ENCODE data around the gene NUCB1.
A peak's percentile ranks its signal among the peaks of the same experiment; 100 is the strongest.
"Not testable (repeated sequence)": the region's sequence is repeated elsewhere in the genome, so short reads cannot be mapped to it uniquely, and the experiment has no call there.

Gene NUCB1

DNA sequence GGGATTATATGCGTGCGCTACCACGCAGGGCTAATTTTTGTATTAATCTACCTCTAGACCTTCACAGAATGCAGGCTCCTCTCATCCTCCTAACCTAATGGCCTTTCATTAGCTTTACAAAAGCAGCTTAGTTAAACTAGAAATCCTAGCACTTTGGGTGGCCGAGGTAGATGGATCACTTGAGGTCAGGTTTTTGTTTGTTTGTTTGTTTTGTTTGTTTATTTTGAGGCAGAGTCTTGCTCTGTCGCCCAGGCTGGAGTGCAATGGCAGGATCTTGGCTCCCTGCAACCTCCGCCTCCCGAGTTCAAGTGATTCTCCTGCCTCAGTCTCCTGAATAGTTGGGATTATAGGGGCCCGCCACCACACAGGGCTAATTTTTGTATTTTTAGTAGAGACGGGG is 20.4 kb upstream of the NUCB1 start:
- H4K8ac ChIP-seq (ENCODE audit: low read depth, low read length); H3K14ac ChIP-seq (ENCODE audit: low read length); H3K4ac ChIP-seq (ENCODE audit: low read depth, low read length); H3K79me1 ChIP-seq (ENCODE audit: low read length); H3K79me2 ChIP-seq (ENCODE audit: control insufficient read depth, insufficient read depth, low read length, poor library complexity); H3K27me3 ChIP-seq (ENCODE audit: insufficient read depth, low read length); H3K9ac ChIP-seq (ENCODE audit: low read length); H4K12ac ChIP-seq (ENCODE audit: low read depth, low read length); H3K9me3 ChIP-seq (ENCODE audit: insufficient read depth, low read depth, low read length); H2BK5ac ChIP-seq (ENCODE audit: low read depth, low read length, poor library complexity); H2AK5ac ChIP-seq (ENCODE audit: low read length); H3K18ac ChIP-seq (ENCODE audit: low read length); H2BK120ac ChIP-seq (ENCODE audit: insufficient read depth, low read length, poor library complexity); H4K91ac ChIP-seq (ENCODE audit: low read depth, low read length); H3K27ac ChIP-seq (ENCODE audit: low read depth, low read length); H3K4me3 ChIP-seq (ENCODE audit: low read depth, low read length); H2BK12ac ChIP-seq (ENCODE audit: low read length); H3K23ac ChIP-seq (ENCODE audit: low read length); H3K4me2 ChIP-seq (ENCODE audit: low read length); H2AFZ ChIP-seq (ENCODE audit: insufficient read depth, low read length, poor library complexity): not testable (repeated sequence)
- Histone ChIP-seq H3K4me1 (ENCODE audit: control insufficient read depth in 1 of 2, insufficient read depth in 2 of 2, low read length in 2 of 2) (peaks cover 8 to 10% of the 10 kb centered on the region in 2 experiments), H3K36me3 (ENCODE audit: control insufficient read depth in 1 of 2, insufficient read depth in 2 of 2, low read length in 2 of 2) (peaks cover 23 to 26% of the 10 kb centered on the region in 2 experiments)
- WGBS (ENCODE audit: extremely low coverage, insufficient coverage, insufficient read length), result no CpG with 5 or more reads among the region's 9 CpGs
- peak in 1 of 2 donors; percentile 27 for DNase-seq

DNA sequence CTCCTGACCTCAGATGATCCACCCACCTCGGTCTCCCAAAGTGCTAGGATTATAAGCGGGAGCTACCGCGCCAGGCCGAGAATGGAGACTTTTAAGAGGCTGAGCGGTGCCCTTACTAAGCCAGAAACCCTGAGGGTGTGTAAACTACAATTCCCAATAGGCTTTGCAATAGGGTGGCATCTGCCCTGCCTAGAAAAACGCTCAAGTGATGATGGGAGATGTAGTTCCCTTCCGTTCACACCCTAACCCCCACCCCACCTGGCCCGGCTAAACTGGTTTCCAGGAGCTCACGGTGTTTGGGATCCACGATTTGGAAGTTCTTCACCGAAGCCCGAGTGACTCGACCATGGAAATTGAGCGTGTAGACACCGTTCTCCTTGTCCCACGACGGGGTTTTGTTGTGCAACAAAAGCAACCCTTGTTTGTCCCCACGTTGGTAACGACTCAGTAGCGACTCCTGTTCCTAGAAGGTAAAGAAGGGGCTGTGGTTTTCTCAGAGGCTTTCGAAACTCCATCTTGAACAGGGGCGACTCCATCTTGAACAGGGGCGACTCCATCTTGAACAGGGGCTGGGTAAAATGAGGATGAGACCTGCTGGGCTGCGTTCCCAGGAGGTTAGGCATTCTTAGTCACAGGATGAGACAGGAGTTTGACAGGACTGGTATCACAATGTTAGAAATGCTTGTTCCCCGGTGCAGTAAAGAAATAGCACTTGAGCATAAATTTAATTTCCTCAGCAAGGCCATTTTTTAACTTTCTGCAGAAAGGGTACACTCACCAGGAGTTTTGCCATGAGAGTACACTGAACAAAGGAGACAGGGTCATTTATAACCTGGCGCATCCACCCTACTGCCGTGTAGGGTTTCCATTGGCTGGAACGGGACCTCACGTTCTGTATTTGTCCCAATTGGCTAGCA is 18.1 kb upstream of the NUCB1 start:
- Histone ChIP-seq H3K23ac (ENCODE audit: low read length) (no peak overlapping the region), H3K9me3 (ENCODE audit: insufficient read depth, low read depth, low read length) (no peaks in the 10 kb centered on the region), H3K4ac (ENCODE audit: low read depth, low read length) (no peak overlapping the region), H3K79me2 (ENCODE audit: control insufficient read depth, insufficient read depth, low read length, poor library complexity) (no peaks in the 10 kb centered on the region), H3K4me1 (ENCODE audit: control insufficient read depth in 1 of 2, insufficient read depth in 2 of 2, low read length in 2 of 2) (peaks cover 2 to 3% of the 10 kb centered on the region in 2 experiments), H3K27me3 (ENCODE audit: insufficient read depth, low read length) (no peaks in the 10 kb centered on the region), H3K27ac (ENCODE audit: low read depth, low read length) (no peak overlapping the region), H2AFZ (ENCODE audit: insufficient read depth, low read length, poor library complexity) (no peak overlapping the region), H4K8ac (ENCODE audit: low read depth, low read length) (no peak overlapping the region), H2AK5ac (ENCODE audit: low read length) (no peak overlapping the region), H2BK120ac (ENCODE audit: insufficient read depth, low read length, poor library complexity) (no peak overlapping the region), H4K12ac (ENCODE audit: low read depth, low read length) (no peak overlapping the region), H2BK5ac (ENCODE audit: low read depth, low read length, poor library complexity) (no peak overlapping the region), H3K4me2 (ENCODE audit: low read length) (no peak overlapping the region), H2BK12ac (ENCODE audit: low read length) (no peak overlapping the region), H4K91ac (ENCODE audit: low read depth, low read length) (no peak overlapping the region), H3K4me3 (ENCODE audit: low read depth, low read length) (no peak overlapping the region), H3K9ac (ENCODE audit: low read length) (no peak overlapping the region), H3K36me3 (ENCODE audit: control insufficient read depth in 1 of 2, insufficient read depth in 2 of 2, low read length in 2 of 2) (peaks cover 4 to 6% of the 10 kb centered on the region in 2 experiments), H3K14ac (ENCODE audit: low read length) (no peak overlapping the region), H3K18ac (ENCODE audit: low read length) (no peak overlapping the region), H3K79me1 (ENCODE audit: low read length) (no peaks in the 10 kb centered on the region)
- WGBS (ENCODE audit: extremely low coverage, insufficient coverage, insufficient read length), result no CpG with 5 or more reads among the region's 30 CpGs
- DNase-seq, result peak; percentile 69 to 78

DNA sequence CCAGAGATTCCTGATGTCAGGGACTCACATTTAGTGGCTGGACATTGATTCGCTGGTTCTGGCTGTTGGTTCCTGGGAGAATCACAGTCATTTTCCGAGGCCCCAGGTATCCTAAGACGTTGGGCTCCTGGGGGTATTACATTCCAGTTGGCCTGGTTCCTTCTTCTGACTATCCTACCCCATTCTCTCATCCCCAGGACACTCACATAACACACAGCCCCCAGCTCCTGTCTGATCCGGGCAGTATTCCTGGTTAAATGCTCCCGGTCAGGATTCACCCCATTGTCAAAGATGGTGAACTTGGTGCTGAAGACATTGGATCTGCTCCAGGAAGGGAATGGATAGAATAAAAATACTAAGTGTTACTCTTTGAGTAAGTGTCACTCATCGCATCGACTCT is 16.4 kb upstream of the NUCB1 start:
- H3K79me1 ChIP-seq (ENCODE audit: low read length), result no peaks in the 10 kb centered on the region
- no peak overlapping the region for H2BK120ac ChIP-seq (ENCODE audit: insufficient read depth, low read length, poor library complexity)
- no peak overlapping the region for H3K4ac ChIP-seq (ENCODE audit: low read depth, low read length)
- H3K79me2 ChIP-seq (ENCODE audit: control insufficient read depth, insufficient read depth, low read length, poor library complexity), result no peaks in the 10 kb centered on the region
- H4K8ac ChIP-seq (ENCODE audit: low read depth, low read length), result no peak overlapping the region
- H3K9ac ChIP-seq (ENCODE audit: low read length), result no peak overlapping the region
- H3K27ac ChIP-seq (ENCODE audit: low read depth, low read length), result no peak overlapping the region
- no peak overlapping the region for H2AK5ac ChIP-seq (ENCODE audit: low read length)
- no peak for DNase-seq
- no peaks in the 10 kb centered on the region for H3K9me3 ChIP-seq (ENCODE audit: insufficient read depth, low read depth, low read length)
- peaks cover 0 to 3% of the 10 kb centered on the region in 2 experiments for H3K4me1 ChIP-seq (ENCODE audit: control insufficient read depth in 1 of 2, insufficient read depth in 2 of 2, low read length in 2 of 2)
- no peak overlapping the region for H4K91ac ChIP-seq (ENCODE audit: low read depth, low read length)
- no peak overlapping the region for H2BK12ac ChIP-seq (ENCODE audit: low read length)
- no peak overlapping the region for H3K23ac ChIP-seq (ENCODE audit: low read length)
- H3K36me3 ChIP-seq (ENCODE audit: control insufficient read depth in 1 of 2, insufficient read depth in 2 of 2, low read length in 2 of 2), result peaks cover 0 to under 1% of the 10 kb centered on the region in 2 experiments
- no peak overlapping the region for H3K18ac ChIP-seq (ENCODE audit: low read length)
- H2AFZ ChIP-seq (ENCODE audit: insufficient read depth, low read length, poor library complexity), result no peak overlapping the region
- H3K4me3 ChIP-seq (ENCODE audit: low read depth, low read length), result no peak overlapping the region
- H3K27me3 ChIP-seq (ENCODE audit: insufficient read depth, low read length), result no peaks in the 10 kb centered on the region
- no peak overlapping the region for H3K4me2 ChIP-seq (ENCODE audit: low read length)
- H2BK5ac ChIP-seq (ENCODE audit: low read depth, low read length, poor library complexity), result no peak overlapping the region
- H3K14ac ChIP-seq (ENCODE audit: low read length), result no peak overlapping the region
- WGBS (ENCODE audit: extremely low coverage, insufficient coverage, insufficient read length), result no CpG with 5 or more reads among the region's 7 CpGs
- H4K12ac ChIP-seq (ENCODE audit: low read depth, low read length), result no peak overlapping the region

DNA sequence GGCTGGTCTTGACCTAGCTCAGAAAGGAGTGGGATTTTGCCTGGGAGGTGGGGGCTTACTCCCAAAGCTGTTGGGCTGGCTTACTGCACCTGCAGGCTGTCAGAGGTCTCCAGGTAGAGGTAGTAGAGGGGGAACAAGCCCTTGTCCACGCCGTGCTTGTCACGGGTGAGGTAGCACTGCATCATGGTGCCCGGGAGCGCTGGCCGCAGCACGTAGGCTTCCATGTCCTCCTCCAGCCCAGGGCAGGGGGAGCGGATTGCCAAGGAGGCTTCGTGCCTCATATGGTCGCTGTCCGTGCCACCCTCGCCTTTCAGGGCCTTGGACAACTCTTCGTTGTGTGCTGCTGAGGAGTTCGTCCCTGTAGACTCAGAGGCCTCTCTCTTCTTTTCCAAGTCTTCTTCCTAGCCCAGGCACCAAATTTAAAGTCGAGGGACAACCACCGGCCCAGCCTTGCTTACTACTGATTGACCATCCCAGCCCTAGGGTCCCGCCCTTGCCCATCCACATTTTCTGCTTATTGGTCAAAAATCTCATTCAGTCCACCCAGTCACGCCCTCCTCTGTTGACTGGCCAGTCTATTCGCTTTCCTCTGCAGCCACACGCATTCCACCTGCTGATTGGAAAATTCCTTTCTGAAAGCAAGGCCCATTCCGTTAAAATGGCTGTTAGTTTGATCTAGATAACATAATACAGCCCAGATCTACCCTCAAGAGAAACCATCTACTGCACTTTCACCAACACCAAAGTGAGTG is 12.1 kb upstream of the NUCB1 start:
- no CpG with 5 or more reads among the region's 21 CpGs for WGBS (ENCODE audit: extremely low coverage, insufficient coverage, insufficient read length)
- H3K18ac ChIP-seq (ENCODE audit: low read length), result no peak overlapping the region
- H3K36me3 ChIP-seq (ENCODE audit: control insufficient read depth in 1 of 2, insufficient read depth in 2 of 2, low read length in 2 of 2), result no peaks in the 10 kb centered on the region
- no peak overlapping the region for H2BK120ac ChIP-seq (ENCODE audit: insufficient read depth, low read length, poor library complexity)
- H2BK12ac ChIP-seq (ENCODE audit: low read length), result no peak overlapping the region
- no peaks in the 10 kb centered on the region for H3K79me1 ChIP-seq (ENCODE audit: low read length)
- H2BK5ac ChIP-seq (ENCODE audit: low read depth, low read length, poor library complexity), result no peak overlapping the region
- H3K9me3 ChIP-seq (ENCODE audit: insufficient read depth, low read depth, low read length), result no peaks in the 10 kb centered on the region
- H3K9ac ChIP-seq (ENCODE audit: low read length), result no peak overlapping the region
- H3K23ac ChIP-seq (ENCODE audit: low read length), result no peak overlapping the region
- peak in 1 of 2 donors; percentile 61 for DNase-seq
- H2AFZ ChIP-seq (ENCODE audit: insufficient read depth, low read length, poor library complexity), result no peak overlapping the region
- no peak overlapping the region for H3K27ac ChIP-seq (ENCODE audit: low read depth, low read length)
- no peak overlapping the region for H4K12ac ChIP-seq (ENCODE audit: low read depth, low read length)
- H3K4me3 ChIP-seq (ENCODE audit: low read depth, low read length), result no peak overlapping the region
- H3K14ac ChIP-seq (ENCODE audit: low read length), result no peak overlapping the region
- H3K79me2 ChIP-seq (ENCODE audit: control insufficient read depth, insufficient read depth, low read length, poor library complexity), result no peaks in the 10 kb centered on the region
- H4K8ac ChIP-seq (ENCODE audit: low read depth, low read length), result no peak overlapping the region
- H3K4ac ChIP-seq (ENCODE audit: low read depth, low read length), result no peak overlapping the region
- no peak overlapping the region for H4K91ac ChIP-seq (ENCODE audit: low read depth, low read length)
- H3K4me1 ChIP-seq (ENCODE audit: control insufficient read depth in 1 of 2, insufficient read depth in 2 of 2, low read length in 2 of 2), result peaks cover 0 to 3% of the 10 kb centered on the region in 2 experiments
- no peak overlapping the region for H3K4me2 ChIP-seq (ENCODE audit: low read length)
- H3K27me3 ChIP-seq (ENCODE audit: insufficient read depth, low read length), result no peaks in the 10 kb centered on the region
- H2AK5ac ChIP-seq (ENCODE audit: low read length), result no peak overlapping the region

All from trophoblast cell (in vitro differentiated cells and primary cell).